ENCODE data around the gene TBX21. TPM values are rescaled to one million over a fixed set of nuclear protein-coding genes. Genes with fewer than 3 reads are reported as not detected.

The TBX21 gene
- polyA plus RNA-seq, 3 donors from 2014 or later = 199 to 385 (median 225) TPM

DNA sequence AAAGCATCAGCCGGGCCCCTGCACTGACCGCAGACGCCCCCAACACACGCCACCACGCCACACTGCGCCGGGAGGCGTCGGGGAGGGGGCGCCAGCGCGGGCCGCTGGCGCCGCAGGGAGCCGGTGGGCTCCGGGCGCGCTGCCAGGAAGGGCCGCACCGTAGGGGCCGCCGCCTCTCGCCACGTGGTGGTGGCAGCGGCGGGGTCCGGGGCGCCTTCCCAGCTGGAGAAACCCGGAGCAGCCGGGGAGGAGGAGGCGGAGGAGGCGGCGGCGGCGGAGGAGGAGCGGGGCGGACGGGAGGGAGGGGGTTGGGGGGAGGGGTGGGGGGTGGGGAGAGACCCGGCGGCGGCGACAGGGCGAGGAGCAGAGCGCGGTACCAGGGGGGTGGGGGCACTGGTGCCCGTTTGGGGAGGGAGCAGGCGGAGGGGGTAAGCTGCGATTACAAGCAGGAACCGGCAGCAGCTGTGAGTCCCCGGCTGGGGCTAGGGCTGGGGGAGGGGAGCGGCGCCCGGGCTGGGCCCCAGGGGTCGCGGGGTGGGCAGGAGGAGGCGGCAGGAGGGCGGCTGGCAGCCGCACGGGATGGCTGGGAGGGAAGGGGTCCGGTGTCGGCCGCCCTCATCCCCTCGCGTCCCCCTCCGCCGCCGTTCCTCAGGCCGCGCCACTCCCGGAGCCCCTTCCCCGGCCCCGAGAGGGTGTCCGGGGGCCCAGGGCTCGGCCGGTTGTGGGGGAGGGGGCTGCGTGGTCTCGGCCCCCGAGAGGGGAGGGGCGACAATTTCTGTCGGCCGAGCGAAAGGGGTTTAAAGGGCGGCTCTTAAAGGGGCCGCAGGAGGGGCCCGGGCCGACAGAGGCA lies 39.1 kb upstream of the TBX21 start, which contains the start of gene TBKBP1:
Gene TBKBP1, plus strand, starts transcription at position 431 of the 850 bp plus-strand sequence. CDS start 1,952 bp downstream, outside the sequence.
- no peaks in the 10 kb centered on the region for H3K9me3 Mint-ChIP-seq
- peak within 1 kb of the TSS; percentile 80 to 90 (median 90) for H3K27ac Mint-ChIP-seq
- no peaks in the 10 kb centered on the region for H3K36me3 Mint-ChIP-seq
- peaks cover 53% of the 10 kb centered on the region in 2 donors for H3K4me1 Mint-ChIP-seq
- peaks cover 5 to 11% (median 8%) of the 10 kb centered on the region in 3 donors for H3K27me3 Mint-ChIP-seq (ENCODE audit: low read depth in 3 of 3)
- H3K4me3 Mint-ChIP-seq = peak within 1 kb of the TSS; percentile 89 to 97 (median 91)
- DNase-seq = peak; percentile 60 to 74 (median 63)

DNA sequence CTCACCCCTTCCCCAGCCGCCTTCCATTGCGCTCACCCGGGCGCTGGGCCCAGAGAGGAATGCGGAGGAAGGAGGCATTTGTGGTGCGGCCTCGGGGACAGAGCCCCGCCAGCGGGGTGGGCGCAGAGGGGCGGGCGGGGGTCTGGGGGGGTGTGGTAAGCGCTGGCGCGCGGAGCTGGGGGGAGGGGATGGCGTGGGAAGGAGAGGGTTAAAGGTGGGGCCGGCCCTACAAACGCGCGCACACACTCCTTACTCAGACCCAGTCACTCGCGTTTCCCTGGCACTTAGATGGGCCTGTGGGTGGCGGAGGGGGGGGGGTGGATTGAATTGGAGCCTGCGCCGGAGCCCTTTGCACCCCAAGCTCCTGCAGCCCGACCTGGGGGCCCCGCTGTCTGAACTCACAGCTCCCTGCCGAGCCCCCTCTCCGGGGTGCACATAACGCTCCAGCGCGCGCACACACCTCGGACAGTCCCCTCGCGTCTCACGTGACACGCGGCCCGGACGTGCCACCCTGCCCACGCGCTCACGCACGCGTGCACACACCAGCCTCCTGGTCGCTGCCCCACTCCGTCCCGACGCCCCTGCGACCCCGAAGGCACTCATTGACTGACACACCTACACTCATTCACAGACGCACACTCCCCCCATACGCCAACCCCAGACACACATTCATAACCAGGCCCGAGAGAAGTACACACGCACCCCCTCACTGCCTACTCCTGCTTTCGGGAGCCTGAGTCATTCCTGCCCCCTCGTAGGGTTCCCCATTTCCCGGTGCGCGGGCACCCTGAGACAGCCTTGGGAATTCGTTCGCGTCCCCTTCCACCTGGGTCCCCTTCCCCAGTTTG lies 38.2 kb upstream of the TBX21 start:
- H3K27ac Mint-ChIP-seq = peak overlapping the region; percentile 72 to 89 (median 86)
- H3K9me3 Mint-ChIP-seq = no peaks in the 10 kb centered on the region
- peaks cover 5 to 13% (median 12%) of the 10 kb centered on the region in 3 donors for H3K27me3 Mint-ChIP-seq (ENCODE audit: low read depth in 3 of 3)
- no peaks in the 10 kb centered on the region for H3K36me3 Mint-ChIP-seq
- peaks cover 61 to 62% of the 10 kb centered on the region in 2 donors for H3K4me1 Mint-ChIP-seq
- DNase-seq = peak in 2 of 3 donors; percentile 43 to 54
- H3K4me3 Mint-ChIP-seq = peak overlapping the region; percentile 87 to 91 (median 90)

- Mint-ChIP-seq H3K4me1 (peaks cover 67% of the 10 kb centered on the region in 2 donors), H3K36me3 (no peaks in the 10 kb centered on the region), H3K27ac (peak overlapping the region; percentile 72 to 89 (median 86)), H3K9me3 (no peaks in the 10 kb centered on the region), H3K4me3 (peak overlapping the region; percentile 87 to 91 (median 90)), H3K27me3 (ENCODE audit: low read depth in 3 of 3) (peaks cover 7 to 21% (median 20%) of the 10 kb centered on the region in 3 donors)
- no peak for DNase-seq
Observed at GRCh38 chr17:47695429-47696376, 37.3 kb upstream of the TBX21 start.

DNA sequence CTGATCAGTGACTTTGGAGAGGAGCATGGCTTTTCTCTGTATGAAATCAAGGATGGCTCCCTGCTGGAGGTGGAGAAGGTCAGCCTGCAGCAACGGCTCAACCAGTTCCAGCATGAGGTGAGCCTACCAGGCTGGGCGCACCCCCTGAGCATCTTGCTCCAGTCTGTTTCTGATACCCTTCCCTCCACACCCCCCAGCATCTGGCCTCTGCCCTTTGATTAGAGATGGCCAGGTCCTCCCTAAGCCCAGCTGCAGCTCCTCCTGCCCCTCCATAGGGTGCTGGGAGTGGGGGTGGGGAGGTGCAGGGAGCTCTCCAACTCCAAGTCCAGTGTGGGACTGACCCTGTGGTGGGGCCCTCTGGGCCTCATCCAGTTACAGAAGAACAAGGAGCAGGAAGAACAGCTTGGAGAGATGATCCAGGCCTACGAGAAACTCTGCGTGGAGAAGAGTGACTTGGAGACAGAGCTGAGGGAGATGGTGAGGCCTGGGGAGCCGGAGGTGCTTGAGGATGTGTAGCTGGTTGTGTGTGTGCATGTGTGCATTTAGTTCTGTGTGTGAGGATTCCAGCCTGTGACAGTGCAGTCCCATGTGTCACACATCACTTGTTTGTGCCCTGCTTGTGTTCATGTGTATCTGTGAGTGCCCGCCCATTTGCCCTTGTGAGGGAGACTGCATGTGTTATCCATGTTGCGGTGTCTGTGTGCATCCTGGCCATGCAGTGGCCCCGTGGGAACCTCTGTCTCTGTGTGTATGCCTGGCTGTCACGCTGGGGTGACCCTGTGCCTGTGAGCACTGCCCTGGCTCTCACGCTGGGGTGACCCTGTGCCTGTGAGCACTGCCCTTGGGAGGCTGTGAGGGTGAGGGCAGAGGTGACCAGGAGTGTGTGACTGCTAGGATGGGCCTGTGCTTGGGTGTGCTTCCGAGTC lies 36.1 kb upstream of the TBX21 start:
- no peak for DNase-seq
- peak overlapping the region; percentile 73 to 93 (median 80) for H3K27ac Mint-ChIP-seq
- H3K9me3 Mint-ChIP-seq = no peaks in the 10 kb centered on the region
- H3K4me3 Mint-ChIP-seq = peak overlapping the region; percentile 38 to 90 (median 64)
- H3K27me3 Mint-ChIP-seq (ENCODE audit: low read depth in 3 of 3) = peaks cover 11 to 31% (median 29%) of the 10 kb centered on the region in 3 donors
- H3K36me3 Mint-ChIP-seq = no peaks in the 10 kb centered on the region
- H3K4me1 Mint-ChIP-seq = peaks cover 75 to 76% of the 10 kb centered on the region in 2 donors

- peak overlapping the region; percentile 89 to 99 (median 91) for H3K4me3 Mint-ChIP-seq
- peaks cover 14 to 41% (median 39%) of the 10 kb centered on the region in 3 donors for H3K27me3 Mint-ChIP-seq (ENCODE audit: low read depth in 3 of 3)
- H3K9me3 Mint-ChIP-seq = no peaks in the 10 kb centered on the region
- H3K27ac Mint-ChIP-seq = peak overlapping the region; percentile 70 to 99 (median 93)
- H3K36me3 Mint-ChIP-seq = no peaks in the 10 kb centered on the region
- H3K4me1 Mint-ChIP-seq = peaks cover 73 to 74% of the 10 kb centered on the region in 2 donors
- DNase-seq = peak in 1 of 3 donors; percentile 48
Observed at GRCh38 chr17:47697906-47698711, 34.9 kb upstream of the TBX21 start.

GRCh38 chr17:47698749-47699535 lies 34.1 kb upstream of the TBX21 start:
- peak overlapping the region; percentile 89 to 99 (median 91) for H3K4me3 Mint-ChIP-seq
- peaks cover 77% of the 10 kb centered on the region in 2 donors for H3K4me1 Mint-ChIP-seq
- H3K9me3 Mint-ChIP-seq = no peaks in the 10 kb centered on the region
- DNase-seq = peak; percentile 77 to 83 (median 78)
- no peaks in the 10 kb centered on the region for H3K36me3 Mint-ChIP-seq
- peak overlapping the region; percentile 60 to 99 (median 94) for H3K27ac Mint-ChIP-seq
- H3K27me3 Mint-ChIP-seq (ENCODE audit: low read depth in 3 of 3) = peaks cover 18 to 46% (median 42%) of the 10 kb centered on the region in 3 donors

DNA sequence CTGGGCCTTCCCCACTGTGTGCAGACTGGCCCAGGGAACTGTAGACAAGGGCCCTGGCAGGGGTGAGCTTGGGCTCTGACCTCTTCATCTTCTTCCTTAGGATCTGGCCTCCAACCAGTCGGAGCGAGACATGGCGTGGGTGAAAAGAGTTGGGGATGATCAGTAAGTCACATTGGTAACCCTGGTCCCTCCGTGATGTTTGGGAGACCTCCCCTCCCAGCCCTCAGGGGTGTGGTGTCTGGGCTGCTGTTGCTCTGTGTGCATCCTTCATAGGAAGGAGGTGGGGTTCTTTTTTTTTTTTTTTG lies 33.5 kb upstream of the TBX21 start:
- Mint-ChIP-seq H3K36me3 (no peaks in the 10 kb centered on the region), H3K9me3 (no peaks in the 10 kb centered on the region), H3K4me3 (peak overlapping the region; percentile 89 to 99 (median 91)), H3K27me3 (ENCODE audit: low read depth in 3 of 3) (peaks cover 18 to 46% (median 46%) of the 10 kb centered on the region in 3 donors), H3K27ac (peak overlapping the region; percentile 92 to 99 (median 94)), H3K4me1 (peaks cover 82 to 83% of the 10 kb centered on the region in 2 donors)
- DNase-seq = no peak

GRCh38 chr17:47700471-47701449 lies 32.3 kb upstream of the TBX21 start:
- Mint-ChIP-seq H3K9me3 (no peaks in the 10 kb centered on the region), H3K4me1 (peaks cover 87 to 88% of the 10 kb centered on the region in 2 donors), H3K36me3 (no peaks in the 10 kb centered on the region), H3K27me3 (ENCODE audit: low read depth in 3 of 3) (peaks cover 21 to 51% (median 47%) of the 10 kb centered on the region in 3 donors), H3K4me3 (peak overlapping the region; percentile 89 to 99 (median 91)), H3K27ac (peak overlapping the region; percentile 92 to 99 (median 96))
- peak; percentile 67 to 72 (median 71) for DNase-seq

DNA sequence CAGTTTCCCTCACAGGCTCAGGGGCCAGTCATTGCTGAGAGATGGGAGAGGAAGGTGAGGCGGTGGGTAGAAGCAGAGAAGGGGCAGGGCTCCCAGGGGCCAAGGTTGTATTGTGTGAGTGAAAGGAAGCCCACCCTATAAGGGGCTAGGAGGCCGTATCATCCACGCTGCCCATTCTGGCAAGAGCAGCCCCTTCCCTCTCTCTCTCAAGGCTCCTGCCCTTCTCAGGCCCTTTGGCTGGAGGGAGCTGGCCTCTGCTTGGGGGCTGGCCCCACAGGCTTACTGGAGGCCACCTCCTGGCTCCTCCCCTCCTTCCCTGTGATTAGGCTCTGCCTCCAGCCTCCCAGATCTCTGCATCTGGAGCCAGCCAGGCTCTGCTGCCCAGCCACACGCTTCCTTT lies 31.4 kb upstream of the TBX21 start:
- Mint-ChIP-seq H3K27me3 (ENCODE audit: low read depth in 3 of 3) (peaks cover 22 to 57% (median 50%) of the 10 kb centered on the region in 3 donors), H3K4me1 (peaks cover 89 to 93% of the 10 kb centered on the region in 2 donors), H3K9me3 (no peaks in the 10 kb centered on the region), H3K36me3 (no peaks in the 10 kb centered on the region), H3K27ac (peak overlapping the region; percentile 92 to 99 (median 96)), H3K4me3 (peak overlapping the region; percentile 89 to 99 (median 91))
- no peak for DNase-seq
